ENCODE results near the gene SAV1. TPM values are rescaled to one million over a fixed set of nuclear protein-coding genes. Genes with fewer than 3 reads are reported as not detected.

SAV1 gene
- total and polyA plus RNA-seq, 2 experiments from 2014 or later, result 74.2 to 82.8 TPM

GRCh38 chr14:50598765-50599164 lies 69.3 kb downstream of the SAV1 start (continued):
- no peak for TF ChIP-seq REST (IDR thresholded peaks at IDR 0.05; ENCODE audit: unreplicated experiment)
- TF ChIP-seq CTCF (conservative IDR thresholded peaks at IDR 0.05; ENCODE audit: low read depth in 2 of 2), result no peak
- TF ChIP-seq, protein P1, sequence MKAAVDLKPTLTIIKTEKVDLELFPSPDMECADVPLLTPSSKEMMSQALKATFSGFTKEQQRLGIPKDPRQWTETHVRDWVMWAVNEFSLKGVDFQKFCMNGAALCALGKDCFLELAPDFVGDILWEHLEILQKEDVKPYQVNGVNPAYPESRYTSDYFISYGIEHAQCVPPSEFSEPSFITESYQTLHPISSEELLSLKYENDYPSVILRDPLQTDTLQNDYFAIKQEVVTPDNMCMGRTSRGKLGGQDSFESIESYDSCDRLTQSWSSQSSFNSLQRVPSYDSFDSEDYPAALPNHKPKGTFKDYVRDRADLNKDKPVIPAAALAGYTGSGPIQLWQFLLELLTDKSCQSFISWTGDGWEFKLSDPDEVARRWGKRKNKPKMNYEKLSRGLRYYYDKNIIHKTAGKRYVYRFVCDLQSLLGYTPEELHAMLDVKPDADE (IDR thresholded peaks at IDR 0.05), result no peak

DNA sequence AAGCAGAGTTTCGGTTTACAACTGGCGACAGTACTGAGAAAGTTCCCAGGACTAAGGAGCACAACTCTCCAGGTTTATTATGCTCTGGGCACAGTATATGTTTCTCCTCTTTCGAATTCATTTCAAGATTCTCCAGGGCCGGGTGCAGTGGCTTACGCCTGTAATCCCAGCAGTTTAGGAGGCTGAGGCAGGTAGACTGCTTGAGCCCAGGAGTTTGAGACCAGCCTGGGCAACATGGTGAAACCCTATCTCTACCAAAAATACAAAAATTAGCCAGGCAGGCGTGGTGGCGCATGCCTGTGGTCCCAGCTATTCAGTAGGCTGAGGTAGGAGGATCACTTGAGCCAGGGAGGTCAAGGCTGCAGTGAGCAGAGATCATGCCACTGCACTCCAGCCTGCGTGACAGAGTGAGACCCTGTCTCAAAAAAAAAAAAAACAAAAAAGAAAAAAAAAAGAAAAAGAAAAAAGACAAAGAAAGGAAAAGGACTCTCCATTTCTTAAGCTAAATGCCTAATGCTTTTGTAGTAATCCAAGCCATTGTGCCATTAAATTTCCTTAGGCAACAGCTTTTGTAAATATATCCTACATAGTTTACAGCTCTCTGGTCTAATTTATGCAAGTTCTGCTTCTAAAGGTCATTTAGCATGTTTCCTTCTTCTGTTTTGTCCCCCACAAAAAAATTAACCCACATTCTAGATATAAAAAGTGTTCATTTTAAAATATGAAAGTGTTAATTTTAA lies 73.4 kb downstream of the SAV1 start:
- peak overlapping the region; percentile 86 for H3K27ac ChIP-seq (ENCODE audit: low read depth)
- Mint-ChIP-seq H3K4me1 (peaks cover 11% of the 10 kb centered on the region), H3K27me3 (ENCODE audit: insufficient read depth, low read depth, poor library complexity) (peaks cover 2% of the 10 kb centered on the region), H3K27ac (no peak overlapping the region; the same call in 1 of the 2 replicates), H3K4me3 (no peak overlapping the region), H3K9me3 (no peaks in the 10 kb centered on the region), H3K36me3 (ENCODE audit: low read depth) (no peaks in the 10 kb centered on the region)
- DNase-seq (ENCODE audit: low spot score) (peak; percentile 13), ATAC-seq (peak; percentile 77)
- H3K4me3 ChIP-seq, result no peak overlapping the region
- no peaks in the 10 kb centered on the region for H3K36me3 ChIP-seq (ENCODE audit: insufficient read depth)
- H3K27me3 ChIP-seq (ENCODE audit: insufficient read depth), result no peaks in the 10 kb centered on the region
- H3K4me1 ChIP-seq (ENCODE audit: insufficient read depth), result peaks cover 13% of the 10 kb centered on the region
- H4K20me1 ChIP-seq (replicated peaks; ENCODE audit: insufficient read depth), result no peaks in the 10 kb centered on the region
- H3K4me2 ChIP-seq, result no peak overlapping the region; the same call in 1 of the 2 replicates
- H2AFZ ChIP-seq, result peak overlapping the region; percentile 86; the same call in 1 of the 2 replicates
- no peaks in the 10 kb centered on the region for H3F3A ChIP-seq (replicated peaks; ENCODE audit: low read depth)
- no peaks in the 10 kb centered on the region for H3K9me2 ChIP-seq (ENCODE audit: insufficient read depth)
- no peaks in the 10 kb centered on the region for H3K79me2 ChIP-seq (replicated peaks; ENCODE audit: insufficient read depth)
- TF ChIP-seq NANOG (IDR thresholded peaks at IDR 0.05; ENCODE audit: borderline replicate concordance), result no peak
- TF ChIP-seq POLR2AphosphoS5 (IDR thresholded peaks at IDR 0.05; ENCODE audit: low read depth), result no peak
- no peak for TF ChIP-seq EZH2phosphoT487 (IDR thresholded peaks at IDR 0.05; ENCODE audit: unreplicated experiment)
- TF ChIP-seq STAT1 (IDR thresholded peaks at IDR 0.05; ENCODE audit: unreplicated experiment), result no peak
- TF ChIP-seq, protein P1 (IDR thresholded peaks at IDR 0.05), result no peak
- TF ChIP-seq CTCF (conservative IDR thresholded peaks at IDR 0.05; ENCODE audit: low read depth in 2 of 2), result no peak
- TF ChIP-seq REST (IDR thresholded peaks at IDR 0.05; ENCODE audit: unreplicated experiment), result no peak
- no peak for TF ChIP-seq JUNB (IDR thresholded peaks at IDR 0.05; ENCODE audit: unreplicated experiment)
- TF ChIP-seq ZNF114 (CRISPR knock-in tag; IDR thresholded peaks at IDR 0.05), result no peak

Data from GM23338 (cell line).